GM08714 (cell line): ENCODE data around the gene EAPP.
"Not testable (repeated sequence)": the region's sequence is repeated elsewhere in the genome, so short reads cannot be mapped to it uniquely, and the experiment has no call there.

Experiments
- H3K4me3 ChIP-seq: fragments of 200-500 bp; sonication (Bioruptor generic); 2 replicates; pipeline ENCODE4 v1.5.1; 2014; ENCODE audit warnings: mild to moderate bottlenecking, low read length, inconsistent platforms
- ZNF274 ChIP-seq: IDR thresholded peaks from 2 replicates; pipeline ENCODE4 v1.6.1; 2012; ENCODE audit warnings: mild to moderate bottlenecking, low read depth, low read length

EAPP gene

GRCh38 chr14:34478261-34478660, 61.2 kb downstream of the EAPP start:
- H3K4me3 ChIP-seq = no peak overlapping the region
- TF ChIP-seq ZNF274 = no peak

GRCh38 chr14:34476036-34476435, 63.5 kb downstream of the EAPP start:
- not testable (repeated sequence) for H3K4me3 ChIP-seq

GRCh38 chr14:34475163-34475562, 64.3 kb downstream of the EAPP start:
- no peak for TF ChIP-seq ZNF274
- no peak overlapping the region for H3K4me3 ChIP-seq

GRCh38 chr14:34474187-34474679, 65.3 kb downstream of the EAPP start:
- no peak overlapping the region for H3K4me3 ChIP-seq
- TF ChIP-seq ZNF274 = no peak

- TF ChIP-seq ZNF274 = no peak
- no peak overlapping the region for H3K4me3 ChIP-seq
These were observed 66.7 kb downstream of the EAPP start for GRCh38 chr14:34472706-34473279.

- no peak overlapping the region for H3K4me3 ChIP-seq
- no peak for TF ChIP-seq ZNF274
These were observed 69.2 kb downstream of the EAPP start for GRCh38 chr14:34470319-34470718.

GRCh38 chr14:34466691-34467090, 72.8 kb downstream of the EAPP start:
- no peak for TF ChIP-seq ZNF274
- no peak overlapping the region for H3K4me3 ChIP-seq
